HG03097 (cell line): ENCODE measurements around the gene SMIM44.
A peak's percentile ranks its signal among the peaks of the same experiment; 100 is the strongest.

ENCODE experiments used
- ATAC-seq: cut with Tn5 transposase; IDR thresholded peaks from one replicate; pipeline ENCODE4 v1.9.1; 2021; ENCODE audit not compliant: unreplicated experiment, low FRiP score

The SMIM44 gene

GRCh38 chr19:3442487-3443071 is 40.7 kb downstream of the SMIM44 start:
- no peak for ATAC-seq

- no peak for ATAC-seq
Measured at GRCh38 chr19:3441986-3442329, 41.3 kb downstream of the SMIM44 start.

- no peak for ATAC-seq
Measured at GRCh38 chr19:3441089-3441985, 41.9 kb downstream of the SMIM44 start.

GRCh38 chr19:3440082-3440481 is 43.2 kb downstream of the SMIM44 start:
- ATAC-seq, result no peak

- ATAC-seq, result peak; percentile 87
Measured at GRCh38 chr19:3434630-3435553, 48.3 kb downstream of the SMIM44 start.

- no peak for ATAC-seq
Measured at GRCh38 chr19:3433805-3434540, 49.3 kb downstream of the SMIM44 start.

GRCh38 chr19:3433313-3433712 is 49.9 kb downstream of the SMIM44 start:
- ATAC-seq, result no peak
